Stimulated activated CD4-positive, alpha-beta T cell treated with anti-CD3 and anti-CD28 coated beads, Interleukin-1b, Interleukin-23, amount 100 ng/mL, for 48 hours (primary cell): ENCODE results near the gene MBOAT7.
"Not testable (repeated sequence)": the region's sequence is repeated elsewhere in the genome, so short reads cannot be mapped to it uniquely, and the experiment has no call there.

Source experiments
- DNase-seq: peaks from one replicate; pipeline ENCODE4 v3.0.0-alpha.2; 2020

Gene MBOAT7

GRCh38 chr19:54208784-54209057 lies 19.3 kb upstream of the MBOAT7 start:
- DNase-seq, result peak; percentile 31

DNA sequence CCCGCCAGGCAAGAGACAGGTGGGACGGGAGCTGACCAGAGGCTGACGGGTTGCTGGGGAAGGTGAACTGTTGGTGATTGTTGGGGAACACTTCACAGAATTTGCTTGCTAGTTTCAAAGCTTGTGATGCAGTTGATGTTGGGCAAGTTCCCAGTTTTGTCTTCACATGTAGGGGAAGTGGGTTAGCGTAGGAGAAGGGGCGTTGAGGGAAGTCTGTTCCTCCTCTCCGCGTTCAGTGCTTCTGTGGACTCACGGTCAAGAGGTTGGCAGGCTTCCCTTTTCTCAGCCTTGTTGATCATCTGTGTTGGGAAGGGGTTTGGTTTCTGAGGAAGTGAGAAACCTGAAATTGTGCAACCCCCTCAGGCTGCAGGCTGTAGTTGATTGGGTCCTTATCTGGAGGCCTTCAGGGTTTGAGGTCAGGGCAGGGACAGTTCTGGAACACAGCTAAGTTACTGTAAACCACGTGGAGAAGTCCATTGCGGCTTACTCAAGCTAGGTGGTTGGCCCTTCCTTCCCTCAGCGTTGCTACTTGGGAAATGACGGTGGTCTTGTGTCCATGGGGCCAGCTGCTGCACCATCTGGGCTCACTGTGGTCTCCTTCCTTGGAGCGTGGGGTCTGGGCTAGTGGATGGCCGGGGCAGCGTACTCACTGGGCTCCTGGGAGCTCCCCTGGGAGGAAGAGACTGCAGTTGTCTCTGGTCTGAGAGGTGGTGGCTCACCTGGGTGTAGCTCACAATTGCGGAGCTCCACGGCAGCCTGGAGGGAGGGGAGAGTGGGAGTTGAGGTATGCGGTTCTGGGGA lies 18.8 kb upstream of the MBOAT7 start:
- peak; percentile 63 for DNase-seq

GRCh38 chr19:54207676-54207982 lies 18.2 kb upstream of the MBOAT7 start:
- no peak for DNase-seq

- DNase-seq, result not testable (repeated sequence)
These were observed 17.8 kb upstream of the MBOAT7 start for GRCh38 chr19:54207193-54207592.

GRCh38 chr19:54206831-54207177 lies 17.4 kb upstream of the MBOAT7 start:
- no peak for DNase-seq

DNA sequence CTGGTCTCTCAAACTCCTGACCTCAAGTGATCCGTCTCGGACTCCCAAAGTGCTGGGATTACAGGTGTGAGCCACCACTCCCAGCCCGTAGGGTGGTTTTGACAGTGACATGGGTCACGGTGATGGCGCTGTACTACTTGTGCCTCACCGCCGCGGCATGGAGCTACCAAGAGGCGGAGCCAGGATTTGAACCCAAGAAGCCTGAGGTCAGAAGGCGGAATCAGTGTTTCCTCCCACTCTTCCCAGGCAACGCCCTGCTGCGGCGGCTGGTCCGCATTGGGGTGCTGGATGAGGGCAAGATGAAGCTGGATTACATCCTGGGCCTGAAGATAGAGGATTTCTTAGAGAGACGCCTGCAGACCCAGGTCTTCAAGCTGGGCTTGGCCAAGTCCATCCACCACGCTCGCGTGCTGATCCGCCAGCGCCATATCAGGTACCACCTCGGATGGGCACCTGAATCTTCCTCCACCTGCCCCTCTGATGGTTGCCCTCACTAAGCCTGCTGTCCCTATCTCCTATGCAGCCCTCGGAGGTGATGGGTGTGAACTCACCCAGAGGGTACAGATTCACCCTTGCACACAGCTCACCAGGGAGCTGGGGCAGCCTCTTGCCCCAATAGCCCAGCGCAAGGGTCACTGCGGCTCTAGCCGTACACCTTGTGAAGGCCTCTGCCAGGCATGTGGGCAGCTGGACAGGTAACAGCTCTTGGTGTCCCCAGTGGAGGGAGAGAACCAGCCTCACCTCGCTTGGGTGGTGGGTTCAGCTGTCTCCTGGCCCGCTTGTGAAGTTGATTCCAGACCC lies 16.9 kb upstream of the MBOAT7 start:
- DNase-seq, result no peak

GRCh38 chr19:54204767-54205468 lies 15.5 kb upstream of the MBOAT7 start:
- no peak for DNase-seq

GRCh38 chr19:54203151-54203611 lies 13.8 kb upstream of the MBOAT7 start:
- no peak for DNase-seq

DNA sequence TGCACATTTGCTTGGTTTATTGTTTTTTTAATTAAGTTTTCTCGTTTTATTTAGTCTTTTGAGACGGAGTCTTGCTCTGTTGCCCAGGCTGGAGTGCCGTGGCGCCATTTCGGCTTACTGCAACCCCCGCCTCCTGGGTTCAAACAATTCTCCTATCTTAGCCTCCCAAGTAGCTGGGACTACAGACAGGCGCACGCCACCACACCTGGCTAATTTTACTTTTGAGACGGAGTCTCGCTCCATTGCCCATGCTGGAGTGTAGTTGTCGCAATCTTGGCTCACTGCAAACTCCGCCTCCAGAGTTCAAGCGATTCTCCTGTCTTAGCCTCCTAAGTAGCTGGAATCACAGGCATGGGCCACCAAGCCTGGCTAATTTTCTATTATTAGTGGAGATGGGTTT lies 12.6 kb upstream of the MBOAT7 start:
- no peak for DNase-seq

- DNase-seq, result peak; percentile 20
These were observed 11.9 kb upstream of the MBOAT7 start for GRCh38 chr19:54201172-54201701.

GRCh38 chr19:54199401-54199800 lies 10.0 kb upstream of the MBOAT7 start:
- DNase-seq, result no peak

DNA sequence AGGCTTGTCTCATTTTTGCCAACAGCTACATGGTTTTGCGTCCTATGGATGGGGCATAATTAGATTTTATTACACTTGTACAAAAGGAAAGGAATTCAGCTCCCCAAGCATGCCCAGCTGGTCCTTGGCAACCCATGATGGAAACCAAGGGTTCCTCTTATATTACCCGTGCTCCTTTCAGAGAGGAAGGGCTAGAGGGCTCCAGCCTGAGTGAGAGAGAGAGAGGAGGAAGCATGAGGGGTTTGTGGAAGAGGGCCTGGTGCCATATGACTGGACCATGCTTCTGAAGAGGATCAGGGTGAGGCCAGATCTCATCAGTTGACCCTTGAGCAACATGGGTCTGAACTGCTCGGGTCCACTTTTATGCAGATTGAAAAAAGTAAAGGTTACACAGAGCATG lies 7.7 kb upstream of the MBOAT7 start:
- DNase-seq, result no peak

GRCh38 chr19:54196536-54196935 lies 7.2 kb upstream of the MBOAT7 start:
- DNase-seq, result no peak

- not testable (repeated sequence) for DNase-seq
These were observed 5.1 kb upstream of the MBOAT7 start for GRCh38 chr19:54194463-54194862.

GRCh38 chr19:54193011-54193410 lies 3.6 kb upstream of the MBOAT7 start:
- DNase-seq, result no peak

DNA sequence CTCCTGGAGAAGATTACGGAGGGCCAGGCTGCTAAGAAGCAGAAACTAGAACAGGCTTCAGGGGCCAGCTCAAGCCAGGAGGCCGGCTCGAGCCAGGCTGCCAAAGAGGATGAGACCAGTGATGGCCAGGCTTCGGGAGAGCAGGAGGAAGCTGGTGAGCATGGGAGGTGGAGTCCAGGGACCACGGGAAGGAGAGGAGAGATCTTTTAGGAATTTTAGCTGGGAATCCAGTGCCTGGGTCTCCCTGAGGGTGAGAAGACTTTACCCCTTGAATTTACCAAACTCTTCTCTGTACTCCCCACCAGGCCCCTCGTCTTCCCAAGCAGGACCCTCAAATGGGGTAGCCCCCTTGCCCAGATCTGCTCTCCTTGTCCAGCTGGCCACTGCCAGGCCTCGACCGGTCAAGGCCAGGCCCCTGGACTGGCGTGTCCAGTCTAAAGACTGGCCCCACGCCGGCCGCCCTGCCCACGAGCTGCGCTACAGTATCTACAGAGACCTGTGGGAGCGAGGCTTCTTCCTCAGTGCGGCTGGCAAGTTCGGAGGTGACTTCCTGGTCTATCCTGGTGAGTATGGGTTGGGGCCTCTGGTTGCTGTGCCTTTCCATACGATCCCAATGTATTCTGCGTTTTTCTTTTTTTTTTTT lies 2.6 kb upstream of the MBOAT7 start:
- DNase-seq, result no peak

DNA sequence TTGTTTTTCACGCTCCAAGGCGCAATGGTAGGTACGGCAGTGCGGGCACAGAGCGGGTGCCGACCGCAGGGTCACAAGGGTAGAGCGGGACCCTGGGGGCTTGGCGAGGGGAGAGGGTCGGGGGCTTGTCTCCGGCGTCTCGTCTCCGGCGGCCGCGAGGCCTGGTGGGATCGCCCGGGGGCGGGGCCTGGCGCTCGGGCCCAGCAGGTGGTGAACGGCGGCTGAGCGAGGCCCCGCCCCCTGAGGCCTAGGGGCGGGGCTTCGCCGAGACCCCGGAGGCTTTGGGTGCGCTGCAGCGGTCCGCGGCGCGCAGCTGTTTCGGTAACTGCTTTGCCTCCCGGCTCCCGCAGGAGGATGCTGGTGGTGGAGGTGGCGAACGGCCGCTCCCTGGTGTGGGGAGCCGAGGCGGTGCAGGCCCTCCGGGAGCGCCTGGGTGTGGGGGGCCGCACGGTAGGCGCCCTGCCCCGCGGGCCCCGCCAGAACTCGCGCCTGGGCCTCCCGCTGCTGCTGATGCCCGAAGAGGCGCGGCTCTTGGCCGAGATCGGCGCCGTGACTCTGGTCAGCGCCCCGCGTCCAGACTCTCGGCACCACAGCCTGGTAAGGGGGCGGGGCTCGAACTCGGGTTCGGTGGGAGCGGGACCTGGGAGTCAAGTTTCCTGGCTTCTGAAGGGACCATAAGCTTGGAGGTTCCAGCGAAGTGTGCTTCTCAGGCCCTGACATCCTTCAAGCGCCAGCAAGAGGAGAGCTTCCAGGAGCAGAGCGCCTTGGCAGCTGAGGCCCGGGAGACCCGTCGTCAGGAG lies 1.8 kb upstream of the MBOAT7 start, which contains the start of gene TSEN34:
TSEN34 (plus strand) TSS at position 298 of the 800 bp plus-strand sequence; CDS start at position 355, 57 bp downstream.
- peak; percentile 84 for DNase-seq

DNA sequence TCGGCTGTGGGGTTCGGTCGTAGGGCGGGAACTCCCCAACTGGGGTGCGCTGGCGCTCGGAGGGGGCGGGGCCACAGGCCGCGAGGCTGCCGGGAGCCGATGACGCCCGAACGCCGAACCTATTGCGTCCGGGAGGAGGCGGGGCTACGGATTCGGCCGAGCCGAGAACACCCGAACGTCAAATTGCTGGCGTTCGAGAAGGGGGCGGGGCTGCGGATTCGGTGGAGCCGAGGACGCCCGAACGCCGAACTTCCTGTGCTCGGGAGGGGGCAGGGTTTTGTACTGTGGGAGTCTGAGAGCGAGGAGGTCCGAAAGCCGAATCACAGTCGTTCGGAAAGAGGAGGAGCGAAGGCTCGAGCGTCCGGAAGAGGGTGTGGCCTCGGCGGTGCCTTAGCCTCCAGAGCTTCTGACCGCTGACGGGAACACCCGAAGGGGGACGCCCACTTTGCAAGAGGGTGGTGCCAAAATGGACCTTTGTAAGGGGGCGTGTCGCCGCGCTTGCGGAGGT lies 1.2 kb upstream of the MBOAT7 start:
- DNase-seq, result peak; percentile 100

GRCh38 chr19:54189735-54190502 lies 539 bp upstream of the MBOAT7 start:
- DNase-seq, result peak; percentile 100

DNA sequence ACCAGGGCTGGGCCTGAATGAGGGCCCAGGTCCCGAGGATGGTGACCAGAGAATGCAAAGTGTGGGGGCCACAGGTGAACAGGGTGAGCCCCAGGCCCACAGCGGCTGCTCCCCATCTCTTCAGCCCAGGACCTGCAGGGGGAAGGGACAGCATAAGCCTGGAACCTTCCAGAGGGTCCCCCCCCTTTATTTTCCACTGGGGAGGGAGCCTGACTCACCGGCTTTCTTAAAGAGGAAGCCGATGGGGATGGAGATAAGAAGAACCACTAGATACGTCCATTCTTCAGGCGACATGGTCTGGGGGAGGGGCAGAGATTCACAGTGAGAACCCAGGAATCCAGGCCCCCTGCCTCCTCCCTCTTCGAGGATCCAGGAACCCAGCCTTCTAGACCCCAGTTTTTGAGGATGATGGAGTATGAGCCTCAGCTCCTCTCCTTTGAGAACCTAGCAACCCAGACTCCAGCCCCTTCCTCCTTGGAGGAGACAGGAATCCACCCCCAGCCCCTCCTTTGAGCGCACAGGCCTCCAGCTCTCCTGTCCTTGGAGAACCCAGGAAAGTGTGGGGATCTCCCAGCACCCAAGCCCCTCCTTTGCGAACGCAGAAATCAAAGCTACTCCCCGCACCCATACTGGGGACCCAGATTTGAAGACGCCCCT lies 1.0 kb downstream of the MBOAT7 start:
- peak; percentile 60 for DNase-seq
